GM21381 (cell line): Measurements from ENCODE around the gene ACTL10.

Source experiments
- ATAC-seq: cut with Tn5 transposase; IDR thresholded peaks from one replicate; pipeline ENCODE4 v1.9.1; 2021; ENCODE audit warnings: mild to moderate bottlenecking, moderate library complexity; ENCODE audit not compliant: unreplicated experiment

ACTL10 gene

DNA sequence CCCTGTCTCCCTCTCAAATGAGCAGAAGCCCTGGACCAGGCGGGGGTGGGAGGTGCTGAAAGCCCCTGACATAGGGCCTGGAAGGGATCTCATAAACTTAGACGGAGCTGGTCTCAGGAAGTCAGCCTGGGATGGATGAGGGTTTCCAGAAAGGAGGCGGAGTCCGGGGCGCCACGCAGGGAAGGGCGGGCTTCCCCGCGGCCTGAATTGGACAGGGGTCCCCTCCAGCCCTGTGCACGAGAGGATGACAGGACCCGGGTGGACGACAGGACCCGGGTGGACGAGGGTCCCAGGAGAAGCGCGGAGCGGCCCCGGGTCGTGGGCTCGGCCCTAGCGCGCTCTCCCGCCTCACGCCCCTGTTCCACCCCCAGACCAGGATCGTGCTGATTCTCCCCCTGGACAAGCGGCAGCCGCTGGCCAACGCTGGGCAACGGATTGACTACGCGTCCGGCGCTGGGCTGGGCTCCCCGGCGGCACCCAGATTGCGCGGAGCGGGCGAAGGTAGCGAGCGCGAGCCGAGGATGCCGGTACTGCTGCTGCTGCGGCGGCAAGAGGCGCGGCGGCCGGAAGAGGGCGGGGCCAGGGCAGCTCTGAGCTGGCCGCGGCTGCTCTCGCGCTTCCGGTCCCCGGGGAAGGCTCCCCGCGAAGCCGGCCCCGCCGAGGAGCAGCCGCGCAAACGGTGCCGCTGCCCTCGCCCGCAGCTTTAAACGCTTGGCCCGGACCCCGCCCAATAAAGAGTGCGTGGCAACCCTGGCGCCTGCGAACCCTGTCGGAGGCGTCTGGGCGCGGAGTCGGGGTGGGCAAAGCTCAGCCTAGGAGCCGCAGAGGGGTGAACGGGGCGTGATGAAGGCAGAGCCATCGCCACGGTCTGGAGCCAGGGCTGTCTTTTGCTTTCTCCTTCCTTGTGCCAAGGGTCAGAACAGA lies 3.3 kb upstream of the ACTL10 start:
- peak; percentile 46 for ATAC-seq

DNA sequence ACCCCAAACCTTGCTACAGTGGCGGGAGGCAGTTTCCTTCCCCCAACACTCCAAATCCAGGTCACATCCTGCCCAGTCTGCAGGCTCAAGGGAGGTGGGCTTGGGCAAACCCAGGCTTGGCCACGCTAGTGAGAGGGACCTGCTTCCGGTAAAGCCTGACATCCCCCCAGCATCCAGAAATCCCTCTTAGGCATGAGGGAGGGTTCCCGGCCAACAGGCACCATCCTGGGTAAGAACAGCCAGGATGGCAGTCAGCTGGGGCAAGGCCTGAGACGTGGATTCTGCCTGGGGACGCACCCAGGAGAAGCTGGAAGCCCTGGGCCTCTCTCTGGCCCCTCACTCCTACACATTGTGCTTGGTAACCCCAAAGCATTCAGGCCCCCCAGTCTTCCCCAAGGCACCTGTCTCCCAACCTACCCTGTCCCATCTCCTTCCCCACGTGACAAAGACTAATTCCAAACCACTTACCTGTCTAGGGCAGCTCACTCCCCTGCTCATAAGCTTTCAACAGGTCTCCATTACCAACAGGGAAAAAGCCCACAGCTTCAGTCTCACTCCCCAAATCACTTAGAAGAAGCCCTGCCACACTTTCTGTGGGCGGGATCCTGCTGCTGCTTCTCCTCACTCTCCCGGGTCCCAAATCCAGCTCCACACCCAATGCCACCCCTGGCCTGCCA lies 2.5 kb upstream of the ACTL10 start:
- no peak for ATAC-seq

DNA sequence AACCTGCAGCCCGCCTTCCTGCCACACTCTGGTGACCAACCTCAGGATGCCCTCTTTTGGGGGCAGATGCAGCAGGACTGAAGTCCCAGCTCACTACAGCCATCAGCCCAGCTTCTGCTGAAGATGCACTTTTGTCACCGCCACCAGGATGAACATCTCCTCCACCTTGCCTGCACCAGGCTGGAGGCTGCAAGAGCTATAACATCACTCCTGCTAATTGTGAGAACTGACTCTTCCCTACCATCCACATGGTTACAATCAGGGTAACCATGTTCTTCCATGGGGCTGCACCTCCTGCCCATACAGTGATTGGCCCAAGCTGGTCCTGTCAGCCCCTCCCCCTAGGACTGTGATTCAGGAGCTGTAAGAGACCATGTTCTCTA lies 2.0 kb upstream of the ACTL10 start:
- ATAC-seq, result no peak

DNA sequence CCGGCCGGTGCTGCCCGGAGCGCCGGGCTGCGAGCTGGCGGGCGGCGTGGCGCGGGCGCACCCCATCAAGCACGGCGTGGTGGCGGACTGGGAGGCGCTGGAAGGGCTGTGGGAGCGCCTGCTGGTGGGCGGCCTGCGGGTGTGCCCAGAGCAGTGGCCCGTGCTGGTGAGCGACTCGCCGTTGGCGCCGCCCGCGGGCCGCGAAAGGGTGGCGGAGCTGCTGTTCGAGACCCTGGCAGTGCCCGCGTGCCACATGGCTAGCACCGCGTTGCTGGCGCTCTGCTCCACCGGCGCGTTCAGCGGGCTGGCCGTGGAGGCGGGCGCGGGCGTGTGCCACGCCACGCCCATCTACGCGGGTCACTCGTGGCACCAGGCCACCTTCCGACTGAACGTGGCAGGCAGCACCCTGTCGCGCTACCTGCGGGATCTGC lies 517 bp downstream of the ACTL10 start:
- peak; percentile 19 for ATAC-seq

GRCh38 chr20:33667676-33668465 lies 1.1 kb downstream of the ACTL10 start:
- peak; percentile 33 for ATAC-seq

GRCh38 chr20:33668466-33669155 lies 1.9 kb downstream of the ACTL10 start:
- no peak for ATAC-seq

DNA sequence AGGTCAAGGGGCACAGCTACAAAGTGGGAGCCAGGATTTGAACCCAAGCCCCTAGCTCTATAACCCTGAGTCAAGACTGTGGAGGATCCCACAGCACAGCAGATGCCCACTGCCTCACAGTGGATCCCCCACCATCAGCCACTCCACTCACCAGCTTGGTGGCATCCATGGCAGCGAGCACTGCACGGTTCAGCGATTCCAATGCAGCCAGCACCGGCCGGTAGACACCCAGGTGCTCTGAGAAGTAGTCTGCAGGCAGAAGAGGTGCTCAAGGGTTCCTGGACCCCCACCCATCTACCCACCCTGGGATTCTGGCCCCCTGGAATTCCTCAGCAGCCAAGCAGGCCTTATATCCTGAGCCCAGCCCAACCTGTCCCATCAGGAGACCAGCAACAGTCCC lies 2.5 kb downstream of the ACTL10 start:
- ATAC-seq, result no peak

- no peak for ATAC-seq
These were observed 3.3 kb downstream of the ACTL10 start for GRCh38 chr20:33669873-33670640.

DNA sequence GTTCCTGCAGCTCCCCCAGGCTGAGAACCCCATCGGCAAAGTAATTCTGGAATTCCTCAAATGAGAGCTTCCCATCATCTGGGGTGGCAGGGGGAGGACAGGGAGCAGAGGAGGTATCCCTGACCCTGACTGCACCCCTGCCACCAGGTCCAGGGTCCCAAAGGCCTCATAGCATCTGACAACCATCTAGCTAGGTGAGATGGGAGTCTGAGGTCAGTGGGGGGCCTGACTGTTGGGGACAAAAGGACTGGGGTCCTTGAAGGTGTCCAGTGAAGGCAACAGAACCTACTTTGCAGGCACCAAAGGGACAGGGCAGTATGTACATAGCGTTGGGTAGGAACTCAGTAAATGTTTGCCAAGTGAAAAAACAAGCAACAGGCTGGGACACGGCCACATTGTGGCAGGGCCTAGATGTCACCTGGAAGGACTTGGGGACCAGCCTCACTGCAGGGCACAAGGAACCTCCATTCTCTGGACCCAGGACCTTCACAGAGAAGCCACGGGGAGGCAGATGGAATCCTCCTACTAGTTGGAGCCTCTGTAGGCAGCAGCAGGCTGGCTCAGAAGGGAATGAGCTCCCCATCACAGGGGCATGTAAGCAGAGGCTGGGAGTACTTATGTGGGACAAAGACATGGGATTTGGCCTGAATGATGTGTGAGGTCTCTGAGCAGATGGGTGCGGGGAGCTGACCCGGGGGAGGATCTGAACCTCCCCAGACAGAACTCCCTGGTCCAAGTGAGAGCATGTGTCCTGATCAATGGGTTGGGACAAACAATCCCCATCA lies 4.2 kb downstream of the ACTL10 start:
- no peak for ATAC-seq

- no peak for ATAC-seq
These were observed 5.0 kb downstream of the ACTL10 start for GRCh38 chr20:33671573-33672288.

DNA sequence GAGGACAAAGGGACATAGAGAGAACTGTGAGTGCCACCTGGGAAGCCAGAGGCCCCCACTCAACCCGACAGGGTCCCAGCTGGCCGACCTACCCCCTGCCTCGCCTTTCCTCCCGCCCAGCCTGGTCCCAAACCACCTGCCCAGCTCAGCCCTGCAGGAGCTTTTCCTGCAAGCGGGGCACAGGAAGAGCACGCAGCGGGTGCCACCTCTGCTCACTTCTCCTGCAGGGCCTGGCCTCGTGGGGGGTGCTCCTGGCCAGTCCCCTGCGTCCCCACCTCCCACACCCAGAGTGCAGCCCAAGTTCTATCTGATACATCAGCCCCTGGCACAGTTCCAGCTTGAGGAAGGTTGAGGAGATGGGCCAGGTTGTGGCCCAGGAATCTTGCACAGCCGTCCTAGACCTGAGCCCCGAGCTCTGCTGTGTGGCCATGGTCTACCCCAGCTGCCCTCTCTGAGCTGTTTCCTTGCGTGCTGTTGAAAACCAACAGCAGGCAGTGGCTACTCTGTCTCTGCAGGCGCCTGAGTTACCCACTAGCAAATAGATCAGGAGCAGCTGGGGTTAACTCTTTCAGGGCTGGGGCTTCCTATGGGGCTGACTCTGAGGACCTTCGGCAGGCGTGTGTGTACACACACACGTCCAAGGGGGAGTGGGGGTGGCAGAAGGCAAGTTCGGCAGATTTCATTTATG lies 5.8 kb downstream of the ACTL10 start:
- no peak for ATAC-seq

DNA sequence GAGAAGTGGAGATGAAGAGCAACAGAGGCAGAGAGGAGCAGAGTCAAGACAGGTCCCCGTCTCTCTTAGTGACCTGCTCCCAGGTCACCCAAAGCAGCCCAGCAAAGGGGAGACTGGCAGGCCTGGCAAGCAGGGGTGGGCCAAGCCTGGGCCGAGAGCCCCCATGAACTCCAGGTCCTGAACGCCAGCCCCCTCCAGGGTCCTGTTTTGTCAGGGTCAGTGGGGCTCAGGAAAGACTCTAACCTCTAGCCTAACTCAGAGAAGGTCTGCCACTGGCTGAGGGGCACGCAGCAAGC lies 6.3 kb downstream of the ACTL10 start:
- no peak for ATAC-seq

DNA sequence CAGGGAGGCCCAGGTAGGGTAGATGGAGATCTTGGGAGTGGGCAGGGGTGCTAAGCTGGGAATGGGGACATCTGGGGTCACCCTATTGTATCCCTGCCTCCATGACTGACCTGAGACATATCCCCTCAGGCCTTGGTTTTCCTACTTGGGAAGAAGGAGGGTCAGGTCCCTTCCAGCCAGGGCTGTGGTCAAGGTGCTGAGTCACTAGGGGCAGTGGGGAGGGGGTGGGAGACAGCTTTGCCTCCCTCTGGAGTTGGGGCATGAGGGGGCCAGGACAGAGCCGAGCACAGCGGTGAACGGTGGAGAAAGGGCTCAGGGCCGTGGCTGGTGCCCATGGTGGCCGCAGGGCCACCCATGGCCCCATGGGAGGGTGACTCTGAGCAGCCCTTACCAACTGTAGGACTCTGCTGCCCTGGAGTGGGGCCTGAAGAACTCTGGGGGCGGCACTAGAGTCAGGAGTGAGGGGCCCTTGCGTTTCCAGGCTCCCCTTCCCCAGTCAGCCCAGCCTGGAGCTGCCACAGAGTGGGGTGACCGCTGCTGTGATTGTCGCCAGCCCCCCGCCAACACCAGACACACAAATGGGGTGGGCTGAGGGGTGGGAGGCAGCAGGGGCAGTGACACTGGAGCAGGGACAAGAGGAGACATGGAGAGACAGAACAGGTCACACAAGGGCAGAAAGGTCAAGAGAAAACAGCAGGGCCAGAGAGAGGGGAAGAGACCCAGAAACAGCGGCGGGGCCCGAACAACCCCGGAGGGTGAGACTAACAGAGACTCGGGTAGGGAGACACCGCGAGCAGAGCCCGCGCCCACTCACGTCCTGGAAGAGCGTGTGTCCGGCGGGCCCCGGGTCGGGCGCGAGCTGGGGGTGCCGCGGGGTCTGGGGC lies 6.9 kb downstream of the ACTL10 start:
- peak; percentile 36 for ATAC-seq

DNA sequence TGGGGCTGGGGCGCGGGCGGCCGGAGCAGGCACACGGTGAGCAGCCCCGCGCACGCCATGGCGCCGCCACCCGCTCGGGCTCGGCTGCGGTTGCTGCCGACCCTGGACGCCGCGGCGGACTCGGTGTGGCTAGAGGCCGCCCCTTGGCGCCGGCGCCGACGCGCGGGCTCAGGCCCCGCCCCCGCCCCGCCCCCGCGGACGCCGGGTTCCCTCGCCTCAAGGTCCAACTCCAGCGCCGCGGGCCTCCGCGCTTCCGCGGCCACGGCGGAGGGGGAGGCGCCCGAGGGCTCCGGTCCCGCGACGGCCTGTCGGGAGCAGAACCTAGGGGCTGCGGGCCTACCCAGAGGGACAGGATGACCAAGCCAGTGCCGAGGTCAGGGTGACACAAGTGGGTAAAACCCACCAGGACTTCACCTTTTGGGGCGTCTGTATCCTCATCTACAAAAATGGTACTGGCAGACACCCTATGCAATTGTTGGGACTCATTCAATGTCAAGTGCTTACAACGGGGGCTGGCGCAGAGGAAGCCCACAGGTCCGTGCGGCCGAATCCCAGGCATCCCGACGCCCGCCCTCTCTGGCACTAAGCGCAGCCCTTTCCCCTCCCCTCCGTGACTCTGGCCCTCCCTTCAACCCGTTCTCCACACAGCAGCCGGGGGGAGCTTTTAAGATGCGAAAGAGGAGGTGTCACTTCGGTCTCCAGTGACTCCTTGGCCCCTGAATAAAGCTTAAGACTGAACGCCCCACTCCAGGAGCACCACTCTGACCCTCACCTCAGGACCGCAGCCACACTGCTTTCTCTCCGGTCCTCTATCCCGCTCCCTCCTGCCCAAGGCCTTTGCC lies 7.8 kb downstream of the ACTL10 start, which contains the start of gene NECAB3:
TSS of gene NECAB3 (minus strand) at position 135 of the 842 bp plus-strand sequence. CDS start at position 59, 76 bp downstream.
- ATAC-seq, result peak; percentile 61

- ATAC-seq, result no peak
These were observed 8.6 kb downstream of the ACTL10 start for GRCh38 chr20:33675136-33675959.
